Stomach smooth muscle (tissue), 2 donors: Measurements from ENCODE around the gene CILP2.

Experiments
- H3K27ac ChIP-seq: one replicate; pipeline ENCODE4 v1.7.0; 2013; ENCODE audit warnings: mild to moderate bottlenecking, low read length, inconsistent platforms
- H3K27me3 ChIP-seq, 2 donors: one replicate each; pipeline ENCODE4 v1.7.0; 2013; ENCODE audit warnings: low read length in 2 of 2; ENCODE audit not compliant: insufficient read depth in 2 of 2, control insufficient read depth in 1 of 2
- H3K36me3 ChIP-seq, 2 donors: one replicate each; pipeline ENCODE4 v1.7.0; 2013; ENCODE audit warnings: low read length in 2 of 2; ENCODE audit not compliant: control insufficient read depth in 2 of 2, insufficient read depth in 2 of 2
- H3K4me1 ChIP-seq: one replicate; pipeline ENCODE4 v1.7.0; 2013; ENCODE audit warnings: low read length; ENCODE audit not compliant: control insufficient read depth, insufficient read depth
- H3K4me3 ChIP-seq, 2 donors: one replicate each; pipeline ENCODE4 v1.7.0; 2013; ENCODE audit warnings: low read length in 2 of 2
- H3K9ac ChIP-seq, 2 donors: one replicate each; pipeline ENCODE4 v1.7.0; 2013; ENCODE audit warnings: low read length in 2 of 2, mild to moderate bottlenecking in 1 of 2
- H3K9me3 ChIP-seq, 2 donors: one replicate each; pipeline ENCODE4 v1.7.0; 2013; ENCODE audit warnings: low read length in 2 of 2; ENCODE audit not compliant: control insufficient read depth in 2 of 2
- donor health status: healthy.
- donor health status: Pancreatic carcinoma.

CILP2 gene

GRCh38 chr19:19578252-19578651 lies 40.2 kb downstream of the CILP2 start:
- H3K36me3 ChIP-seq = no peaks in the 10 kb centered on the region
- no peaks in the 10 kb centered on the region for H3K4me1 ChIP-seq
- no peak overlapping the region for H3K9ac ChIP-seq
- H3K27me3 ChIP-seq = no peaks in the 10 kb centered on the region
- no peak overlapping the region for H3K27ac ChIP-seq
- H3K4me3 ChIP-seq = no peak overlapping the region
- H3K9me3 ChIP-seq = no peaks in the 10 kb centered on the region

GRCh38 chr19:19579533-19580361 lies 41.7 kb downstream of the CILP2 start:
- Histone ChIP-seq H3K4me1 (no peaks in the 10 kb centered on the region), H3K9me3 (no peaks in the 10 kb centered on the region), H3K27ac (no peak overlapping the region), H3K36me3 (no peaks in the 10 kb centered on the region), H3K4me3 (no peak overlapping the region), H3K27me3 (no peaks in the 10 kb centered on the region), H3K9ac (no peak overlapping the region)

- H3K4me3 ChIP-seq = no peak overlapping the region
- no peaks in the 10 kb centered on the region for H3K4me1 ChIP-seq
- H3K27ac ChIP-seq = no peak overlapping the region
- no peak overlapping the region for H3K9ac ChIP-seq
- no peaks in the 10 kb centered on the region for H3K36me3 ChIP-seq
- H3K27me3 ChIP-seq = no peaks in the 10 kb centered on the region
- no peaks in the 10 kb centered on the region for H3K9me3 ChIP-seq
These were observed 42.4 kb downstream of the CILP2 start for GRCh38 chr19:19580418-19580817.

GRCh38 chr19:19581391-19581790 lies 43.3 kb downstream of the CILP2 start:
- H3K4me3 ChIP-seq = no peak overlapping the region
- no peaks in the 10 kb centered on the region for H3K9me3 ChIP-seq
- no peaks in the 10 kb centered on the region for H3K36me3 ChIP-seq
- H3K27ac ChIP-seq = no peak overlapping the region
- no peak overlapping the region for H3K9ac ChIP-seq
- no peaks in the 10 kb centered on the region for H3K27me3 ChIP-seq
- H3K4me1 ChIP-seq = no peaks in the 10 kb centered on the region

- Histone ChIP-seq H3K4me3 (no peak overlapping the region), H3K9me3 (no peaks in the 10 kb centered on the region), H3K4me1 (no peaks in the 10 kb centered on the region), H3K9ac (no peak overlapping the region), H3K27me3 (no peaks in the 10 kb centered on the region), H3K27ac (no peak overlapping the region), H3K36me3 (no peaks in the 10 kb centered on the region)
These were observed 44.4 kb downstream of the CILP2 start for GRCh38 chr19:19582471-19582870.

- no peaks in the 10 kb centered on the region for H3K36me3 ChIP-seq
- H3K4me3 ChIP-seq = no peak overlapping the region
- H3K27me3 ChIP-seq = no peaks in the 10 kb centered on the region
- H3K4me1 ChIP-seq = no peaks in the 10 kb centered on the region
- no peak overlapping the region for H3K9ac ChIP-seq
- H3K27ac ChIP-seq = no peak overlapping the region
- no peaks in the 10 kb centered on the region for H3K9me3 ChIP-seq
These were observed 46.3 kb downstream of the CILP2 start for GRCh38 chr19:19584356-19584755.

- Histone ChIP-seq H3K4me1 (peaks cover 11% of the 10 kb centered on the region), H3K4me3 (no peak overlapping the region), H3K9ac (no peak overlapping the region), H3K27me3 (no peaks in the 10 kb centered on the region), H3K36me3 (no peaks in the 10 kb centered on the region), H3K9me3 (no peaks in the 10 kb centered on the region), H3K27ac (no peak overlapping the region)
These were observed 49.7 kb downstream of the CILP2 start for GRCh38 chr19:19587771-19588170.

GRCh38 chr19:19588546-19588945 lies 50.5 kb downstream of the CILP2 start:
- H3K9me3 ChIP-seq = no peaks in the 10 kb centered on the region

GRCh38 chr19:19591133-19591825 lies 53.2 kb downstream of the CILP2 start:
- H3K36me3 ChIP-seq = no peaks in the 10 kb centered on the region
- no peaks in the 10 kb centered on the region for H3K9me3 ChIP-seq
- peaks cover 11% of the 10 kb centered on the region for H3K4me1 ChIP-seq
- no peak overlapping the region for H3K9ac ChIP-seq
- peak overlapping the region in 1 of 2 donors; percentile 22 for H3K4me3 ChIP-seq
- no peak overlapping the region for H3K27ac ChIP-seq
- H3K27me3 ChIP-seq = no peaks in the 10 kb centered on the region

More at GRCh38 chr19:19588546-19588945, 50.5 kb downstream of the CILP2 start:
- Histone ChIP-seq H3K4me3 (no peak overlapping the region), H3K4me1 (peaks cover 11% of the 10 kb centered on the region), H3K27me3 (no peaks in the 10 kb centered on the region), H3K36me3 (no peaks in the 10 kb centered on the region), H3K27ac (no peak overlapping the region), H3K9ac (no peak overlapping the region)

GRCh38 chr19:19592690-19593089 lies 54.6 kb downstream of the CILP2 start:
- Histone ChIP-seq H3K4me1 (peaks cover 11% of the 10 kb centered on the region), H3K9ac (no peak overlapping the region), H3K27me3 (no peaks in the 10 kb centered on the region), H3K4me3 (no peak overlapping the region), H3K36me3 (no peaks in the 10 kb centered on the region), H3K27ac (no peak overlapping the region), H3K9me3 (no peaks in the 10 kb centered on the region)

GRCh38 chr19:19594381-19594780 lies 56.3 kb downstream of the CILP2 start:
- no peaks in the 10 kb centered on the region for H3K36me3 ChIP-seq
- no peak overlapping the region for H3K27ac ChIP-seq
- no peaks in the 10 kb centered on the region for H3K27me3 ChIP-seq
- H3K4me3 ChIP-seq = no peak overlapping the region
- no peaks in the 10 kb centered on the region for H3K9me3 ChIP-seq
- H3K4me1 ChIP-seq = peaks cover 11% of the 10 kb centered on the region
- no peak overlapping the region for H3K9ac ChIP-seq
